Panc1 (cell line): Measurements from ENCODE around the gene TAGLN2. TPM values are rescaled to one million over a fixed set of nuclear protein-coding genes. Genes with fewer than 3 reads are reported as not detected.

Experiments
- ATAC-seq: fragments of 200-7000 bp; cut with Tn5 transposase; 2 replicates; pipeline ENCODE4 v1.9.1; 2020; ENCODE audit warnings: mild to moderate bottlenecking, moderate library complexity
- BruUV-seq: library from RNA; stranded (reverse); fragments of 400-500 nt; replicated peaks from 2 replicates; lab custom pipeline; 2021; lab: Mats Ljungman, UMichigan
- CTCF ChIA-PET: fragments of 300-600 bp; sonication (Branson Sonifier 250); formaldehyde crosslinking; loops from one replicate; lab custom pipeline; 2022; ENCODE audit warnings: antibody characterized with exemption; lab: Charles Lee
- POLR2A ChIA-PET: fragments of 300-600 bp; sonication (Branson Sonifier 250); formaldehyde crosslinking; loops from one replicate; lab custom pipeline; 2022; ENCODE audit warnings: antibody characterized with exemption; lab: Charles Lee
- DNase-seq: peaks from one replicate; pipeline ENCODE4 v3.0.0-alpha.2; 2010; ENCODE audit warnings: low read depth, low spot score
- H3K27ac ChIP-seq: 2 replicates; pipeline ENCODE4 v1.5.1; 2011; ENCODE audit warnings: mild to moderate bottlenecking, low read length, inconsistent platforms
- H3K27me3 ChIP-seq: fragments of 200-500 bp; sonication (Bioruptor generic); 2 replicates; pipeline ENCODE4 v1.6.0; 2014; ENCODE audit warnings: low read length, inconsistent platforms; ENCODE audit not compliant: control insufficient read depth, insufficient read depth
- H3K36me3 ChIP-seq: fragments of 200-500 bp; sonication (Bioruptor generic); 2 replicates; pipeline ENCODE4 v1.5.1; 2014; ENCODE audit warnings: inconsistent platforms, mild to moderate bottlenecking, low read length, moderate library complexity; ENCODE audit not compliant: control insufficient read depth, insufficient read depth
- H3K4me1 ChIP-seq: 2 replicates; pipeline ENCODE4 v1.5.1; 2011; ENCODE audit warnings: inconsistent platforms, mild to moderate bottlenecking, low read length, moderate library complexity; ENCODE audit not compliant: control insufficient read depth, insufficient read depth
- H3K4me3 ChIP-seq, 2 experiments: 2 replicates each; pipeline ENCODE4 v1.5.1; 2011 to 2012; ENCODE audit warnings: low read depth in 2 of 2, low read length in 2 of 2, mild to moderate bottlenecking in 2 of 2, inconsistent platforms in 1 of 2, moderate library complexity in 1 of 2
- H3K9me3 ChIP-seq: fragments of 200-500 bp; sonication (Bioruptor generic); 2 replicates; pipeline ENCODE4 v1.5.1; 2014; ENCODE audit warnings: low read depth, mild to moderate bottlenecking, inconsistent platforms, low read length, moderate library complexity; ENCODE audit not compliant: control insufficient read depth, insufficient read depth
- POLR2AphosphoS5 ChIP-seq: IDR thresholded peaks from 2 replicates; pipeline ENCODE4 v1.6.1; 2012; ENCODE audit warnings: mild to moderate bottlenecking, low read depth, low read length, moderate library complexity
- SIN3A ChIP-seq: IDR thresholded peaks from 2 replicates; pipeline ENCODE4 v1.6.1; 2012; ENCODE audit warnings: low read depth, mild to moderate bottlenecking, low read length, moderate library complexity, borderline replicate concordance; ENCODE audit not compliant: insufficient read depth
- TCF7L2 ChIP-seq: IDR thresholded peaks from 2 replicates; pipeline ENCODE4 v1.6.1; 2011; ENCODE audit warnings: mild to moderate bottlenecking, low read depth, low read length, inconsistent platforms
- in situ Hi-C: cut with HindIII; loops from 2 replicates; pipeline ENCODE4 v1.10.0; 2016; ENCODE audit warnings: low sequenced_read_pairs, low pct_unique_long_range_greater_than_20kb
- intact Hi-C: fragments of 100-400 bp; cut with micrococcal nuclease; formaldehyde crosslinking; loops from one replicate; pipeline ENCODE4 v1.10.0; 2022; ENCODE audit not compliant: unreplicated experiment
- total RNA-seq: library from RNA; stranded (reverse); gene quantifications from one replicate; pipeline ENCODE4 v1.2.1, GENCODE V29; 2021; ENCODE audit not compliant: unreplicated experiment
- TF ChIP-seq, protein P1 (sequence below): fragments of 450-650 bp; IDR thresholded peaks from 2 replicates; pipeline ENCODE4 v1.5.1; 2017; ENCODE audit warnings: mild to moderate bottlenecking
- TF ChIP-seq, protein P2 (sequence below), 2 experiments: IDR thresholded peaks; 2 replicates each; pipeline ENCODE4 v1.6.1; 2011 to 2012; ENCODE audit warnings: low read depth in 2 of 2, control low read depth in 1 of 2, low read length in 1 of 2, mild to moderate bottlenecking in 1 of 2, moderate library complexity in 1 of 2; ENCODE audit not compliant: insufficient read depth in 1 of 2

TAGLN2 gene
- total RNA-seq, 1 experiment from 2014 or later: 474 TPM

DNA sequence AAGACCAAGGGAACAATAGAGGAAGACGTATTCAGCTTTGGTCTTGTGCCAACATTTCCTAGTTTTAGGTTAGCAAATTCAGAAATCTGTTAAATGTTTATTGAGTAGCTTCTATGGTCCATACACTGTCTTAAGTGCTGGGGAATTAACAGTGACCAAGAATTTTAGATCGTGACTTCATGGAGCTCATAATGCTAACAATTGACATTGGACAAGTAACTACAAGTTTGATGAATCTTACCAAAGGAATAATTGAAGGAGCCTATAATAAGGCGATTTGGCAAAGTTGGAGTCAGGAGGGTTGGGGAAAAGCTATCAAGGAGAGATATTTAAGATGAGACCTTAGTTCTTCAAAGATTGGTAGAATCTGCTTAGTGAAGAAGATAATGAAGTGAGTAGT lies 30.1 kb upstream of the TAGLN2 start:
- ChIA-PET CTCF (interaction anchor here (2.0 kb wide), 1 partner anchor 52 kb away, joined by 5 read pairs; no protein-coding TSS in a partner anchor), POLR2A (no interaction called here)
- H3K4me1 ChIP-seq: no peaks in the 10 kb centered on the region
- ATAC-seq (no peak), DNase-seq (no peak)
- TF ChIP-seq, protein P1, sequence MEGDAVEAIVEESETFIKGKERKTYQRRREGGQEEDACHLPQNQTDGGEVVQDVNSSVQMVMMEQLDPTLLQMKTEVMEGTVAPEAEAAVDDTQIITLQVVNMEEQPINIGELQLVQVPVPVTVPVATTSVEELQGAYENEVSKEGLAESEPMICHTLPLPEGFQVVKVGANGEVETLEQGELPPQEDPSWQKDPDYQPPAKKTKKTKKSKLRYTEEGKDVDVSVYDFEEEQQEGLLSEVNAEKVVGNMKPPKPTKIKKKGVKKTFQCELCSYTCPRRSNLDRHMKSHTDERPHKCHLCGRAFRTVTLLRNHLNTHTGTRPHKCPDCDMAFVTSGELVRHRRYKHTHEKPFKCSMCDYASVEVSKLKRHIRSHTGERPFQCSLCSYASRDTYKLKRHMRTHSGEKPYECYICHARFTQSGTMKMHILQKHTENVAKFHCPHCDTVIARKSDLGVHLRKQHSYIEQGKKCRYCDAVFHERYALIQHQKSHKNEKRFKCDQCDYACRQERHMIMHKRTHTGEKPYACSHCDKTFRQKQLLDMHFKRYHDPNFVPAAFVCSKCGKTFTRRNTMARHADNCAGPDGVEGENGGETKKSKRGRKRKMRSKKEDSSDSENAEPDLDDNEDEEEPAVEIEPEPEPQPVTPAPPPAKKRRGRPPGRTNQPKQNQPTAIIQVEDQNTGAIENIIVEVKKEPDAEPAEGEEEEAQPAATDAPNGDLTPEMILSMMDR: no peak
- no peak for TF ChIP-seq POLR2AphosphoS5
- TF ChIP-seq TCF7L2: no peak
- TF ChIP-seq SIN3A: no peak
- TF ChIP-seq, protein P2, sequence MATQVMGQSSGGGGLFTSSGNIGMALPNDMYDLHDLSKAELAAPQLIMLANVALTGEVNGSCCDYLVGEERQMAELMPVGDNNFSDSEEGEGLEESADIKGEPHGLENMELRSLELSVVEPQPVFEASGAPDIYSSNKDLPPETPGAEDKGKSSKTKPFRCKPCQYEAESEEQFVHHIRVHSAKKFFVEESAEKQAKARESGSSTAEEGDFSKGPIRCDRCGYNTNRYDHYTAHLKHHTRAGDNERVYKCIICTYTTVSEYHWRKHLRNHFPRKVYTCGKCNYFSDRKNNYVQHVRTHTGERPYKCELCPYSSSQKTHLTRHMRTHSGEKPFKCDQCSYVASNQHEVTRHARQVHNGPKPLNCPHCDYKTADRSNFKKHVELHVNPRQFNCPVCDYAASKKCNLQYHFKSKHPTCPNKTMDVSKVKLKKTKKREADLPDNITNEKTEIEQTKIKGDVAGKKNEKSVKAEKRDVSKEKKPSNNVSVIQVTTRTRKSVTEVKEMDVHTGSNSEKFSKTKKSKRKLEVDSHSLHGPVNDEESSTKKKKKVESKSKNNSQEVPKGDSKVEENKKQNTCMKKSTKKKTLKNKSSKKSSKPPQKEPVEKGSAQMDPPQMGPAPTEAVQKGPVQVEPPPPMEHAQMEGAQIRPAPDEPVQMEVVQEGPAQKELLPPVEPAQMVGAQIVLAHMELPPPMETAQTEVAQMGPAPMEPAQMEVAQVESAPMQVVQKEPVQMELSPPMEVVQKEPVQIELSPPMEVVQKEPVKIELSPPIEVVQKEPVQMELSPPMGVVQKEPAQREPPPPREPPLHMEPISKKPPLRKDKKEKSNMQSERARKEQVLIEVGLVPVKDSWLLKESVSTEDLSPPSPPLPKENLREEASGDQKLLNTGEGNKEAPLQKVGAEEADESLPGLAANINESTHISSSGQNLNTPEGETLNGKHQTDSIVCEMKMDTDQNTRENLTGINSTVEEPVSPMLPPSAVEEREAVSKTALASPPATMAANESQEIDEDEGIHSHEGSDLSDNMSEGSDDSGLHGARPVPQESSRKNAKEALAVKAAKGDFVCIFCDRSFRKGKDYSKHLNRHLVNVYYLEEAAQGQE (IDR thresholded peaks at IDR 0.05; ENCODE audit: insufficient read depth in 1 of 2, low read depth in 2 of 2, low read length in 1 of 2): no peak
- no peak overlapping the region for H3K27ac ChIP-seq
- H3K4me3 ChIP-seq: no peak overlapping the region
- in situ Hi-C loops: no loop called here
- H3K27me3 ChIP-seq: peaks cover 15% of the 10 kb centered on the region
- H3K9me3 ChIP-seq: no peaks in the 10 kb centered on the region
- H3K36me3 ChIP-seq: no peaks in the 10 kb centered on the region
- BruUV-seq: no TSS peak
- intact Hi-C loops: no loop called here

DNA sequence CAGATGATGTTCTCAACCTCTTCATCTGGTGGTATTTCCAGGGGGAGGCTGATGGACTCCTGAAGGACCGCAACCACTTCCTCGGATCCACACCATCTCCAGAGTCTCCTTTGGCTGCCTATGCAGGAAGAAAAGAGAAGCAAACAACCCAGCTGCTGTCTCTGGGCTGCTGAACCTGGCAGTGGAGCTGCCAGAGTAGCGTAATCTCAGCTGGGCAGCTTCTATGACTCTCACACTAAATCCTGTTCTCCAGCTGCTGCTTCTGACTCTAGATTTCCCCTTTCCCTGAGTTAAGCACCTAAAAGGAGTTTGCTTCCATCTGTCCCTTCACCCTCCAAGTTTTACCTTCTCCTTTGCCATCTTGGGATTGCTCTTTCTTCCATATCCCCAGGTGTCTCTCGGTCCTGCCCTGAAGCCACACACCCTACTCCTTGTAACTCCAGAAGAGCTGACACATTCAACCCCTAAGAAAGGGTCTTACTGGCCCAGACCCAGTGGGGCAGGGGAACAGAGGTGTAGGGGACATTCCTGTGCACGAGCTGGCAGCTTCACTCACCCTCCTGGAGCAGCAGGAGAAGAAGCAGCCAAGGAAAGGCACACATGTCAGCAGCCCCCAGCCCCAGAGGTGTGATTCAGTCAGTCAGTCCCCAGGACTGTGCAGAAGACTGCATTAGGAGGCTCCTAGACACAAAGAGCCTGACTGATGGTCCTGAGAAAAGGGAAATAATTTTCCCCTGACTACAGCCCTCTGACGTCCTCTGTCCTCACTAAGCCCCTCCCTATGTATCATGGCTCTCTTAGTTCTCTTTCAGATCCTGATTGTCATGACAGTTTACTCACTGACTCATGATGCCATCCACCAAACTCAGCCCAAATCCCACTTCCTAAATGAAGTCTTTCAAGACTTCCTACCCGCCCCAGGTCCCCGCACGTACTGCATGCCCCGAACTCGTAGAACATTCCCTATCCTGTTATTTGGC lies 28.5 kb upstream of the TAGLN2 start, which contains the start of gene SLAMF9:
TSS of gene SLAMF9 (minus strand) at position 702 of the 980 bp plus-strand sequence. CDS start at position 602, 100 bp downstream.
- ChIA-PET POLR2A (interaction anchor here (0.6 kb wide), 1 partner anchor 30 kb away, joined by 9 read pairs; no protein-coding TSS in a partner anchor), CTCF (interaction anchor here (0.6 to 2.0 kb wide), 2 partner anchors 54 to 65 kb away, joined by 4 to 5 read pairs; no protein-coding TSS in a partner anchor)
- no peak within 1 kb of the TSS for H3K27ac ChIP-seq
- TF ChIP-seq, protein P1: no peak
- TF ChIP-seq TCF7L2 (no peak), SIN3A (no peak), POLR2AphosphoS5 (no peak)
- TF ChIP-seq, protein P2 (IDR thresholded peaks at IDR 0.05; ENCODE audit: insufficient read depth in 1 of 2, low read depth in 2 of 2, low read length in 1 of 2): no peak
- H3K36me3 ChIP-seq: no peaks in the 10 kb centered on the region
- no peaks in the 10 kb centered on the region; the same call in 1 of the 2 replicates for H3K4me1 ChIP-seq
- ATAC-seq (no peak), DNase-seq (no peak)
- peaks cover 17% of the 10 kb centered on the region for H3K27me3 ChIP-seq
- intact Hi-C loops (no loop called here), in situ Hi-C loops (no loop called here)
- BruUV-seq: no TSS peak
- no peak within 1 kb of the TSS for H3K4me3 ChIP-seq
- no peaks in the 10 kb centered on the region for H3K9me3 ChIP-seq
